Glutamatergic neuron (in vitro differentiated cells): ENCODE results near the gene ARL15. TPM values are rescaled to one million over a fixed set of nuclear protein-coding genes. Genes with fewer than 3 reads are reported as not detected.
A peak's percentile ranks its signal among the peaks of the same experiment; 100 is the strongest.

Source experiments
- DNase-seq: peaks from one replicate; pipeline ENCODE4 v3.0.0; 2022
- H3K27ac Mint-ChIP-seq: one replicate; pipeline ENCODE4 v1.8.0; 2020; ENCODE audit warnings: mild to moderate bottlenecking, mixed read lengths, inconsistent platforms; ENCODE audit not compliant: unreplicated experiment
- H3K27me3 Mint-ChIP-seq: one replicate; pipeline ENCODE4 v1.8.0; 2020; ENCODE audit warnings: mild to moderate bottlenecking, moderate library complexity, mixed read lengths, inconsistent platforms; ENCODE audit not compliant: unreplicated experiment
- H3K36me3 Mint-ChIP-seq: one replicate; pipeline ENCODE4 v1.8.0; 2020; ENCODE audit warnings: mild to moderate bottlenecking, mixed read lengths, inconsistent platforms; ENCODE audit not compliant: unreplicated experiment
- H3K4me1 Mint-ChIP-seq: one replicate; pipeline ENCODE4 v1.8.0; 2020; ENCODE audit warnings: mild to moderate bottlenecking, low read depth, mixed read lengths, inconsistent platforms; ENCODE audit not compliant: unreplicated experiment
- H3K4me3 Mint-ChIP-seq: one replicate; pipeline ENCODE4 v1.8.0; 2020; ENCODE audit warnings: mild to moderate bottlenecking, mixed read lengths, inconsistent platforms; ENCODE audit not compliant: unreplicated experiment
- H3K9me3 Mint-ChIP-seq: one replicate; pipeline ENCODE4 v1.8.0; 2020; ENCODE audit warnings: mild to moderate bottlenecking, moderate library complexity, mixed read lengths, inconsistent platforms; ENCODE audit not compliant: unreplicated experiment
- total RNA-seq: library from RNA; stranded (reverse); fragmentation: NEBNext Ultra II Directional; extraction: Animal tissue kit (Norgen Biotek cat#: 25700); gene quantifications from one replicate; pipeline ENCODE4 v1.2.1, GENCODE V29; 2021; ENCODE audit not compliant: unreplicated experiment
- TF ChIP-seq, protein P1 (sequence below): fragments of 200-600 bp; sonication (generic); IDR thresholded peaks from one replicate; pipeline ENCODE4 v1.5.0; 2021; ENCODE audit not compliant: partially characterized antibody, unreplicated experiment

Gene ARL15
- total RNA-seq, 1 donor from 2014 or later: 37.4 TPM

DNA sequence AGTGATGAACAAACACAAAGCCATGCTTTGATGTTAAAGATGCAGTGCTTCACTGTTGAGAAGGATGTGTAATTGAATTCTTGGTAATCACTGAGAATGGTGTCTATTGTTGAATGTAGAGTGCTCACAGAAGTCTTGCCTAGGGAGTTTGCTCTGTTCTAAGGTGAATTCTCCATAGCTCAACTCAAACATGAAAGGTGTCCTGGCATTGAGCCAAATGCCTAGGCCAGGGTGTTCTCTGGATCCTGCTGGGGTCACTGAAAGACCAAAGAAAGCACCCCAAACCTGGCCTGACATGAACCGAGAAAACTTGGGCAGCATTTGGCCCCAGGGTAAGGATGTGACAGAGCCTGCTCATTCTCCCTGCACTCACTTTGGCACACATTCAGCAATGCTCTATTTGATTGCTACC is 217.3 kb downstream of the ARL15 start:
- Mint-ChIP-seq H3K27me3 (no peaks in the 10 kb centered on the region), H3K27ac (no peak overlapping the region), H3K9me3 (peaks cover 3% of the 10 kb centered on the region), H3K4me3 (no peak overlapping the region), H3K4me1 (peaks cover 18% of the 10 kb centered on the region), H3K36me3 (no peaks in the 10 kb centered on the region)
- no peak for DNase-seq
- TF ChIP-seq, protein P1, sequence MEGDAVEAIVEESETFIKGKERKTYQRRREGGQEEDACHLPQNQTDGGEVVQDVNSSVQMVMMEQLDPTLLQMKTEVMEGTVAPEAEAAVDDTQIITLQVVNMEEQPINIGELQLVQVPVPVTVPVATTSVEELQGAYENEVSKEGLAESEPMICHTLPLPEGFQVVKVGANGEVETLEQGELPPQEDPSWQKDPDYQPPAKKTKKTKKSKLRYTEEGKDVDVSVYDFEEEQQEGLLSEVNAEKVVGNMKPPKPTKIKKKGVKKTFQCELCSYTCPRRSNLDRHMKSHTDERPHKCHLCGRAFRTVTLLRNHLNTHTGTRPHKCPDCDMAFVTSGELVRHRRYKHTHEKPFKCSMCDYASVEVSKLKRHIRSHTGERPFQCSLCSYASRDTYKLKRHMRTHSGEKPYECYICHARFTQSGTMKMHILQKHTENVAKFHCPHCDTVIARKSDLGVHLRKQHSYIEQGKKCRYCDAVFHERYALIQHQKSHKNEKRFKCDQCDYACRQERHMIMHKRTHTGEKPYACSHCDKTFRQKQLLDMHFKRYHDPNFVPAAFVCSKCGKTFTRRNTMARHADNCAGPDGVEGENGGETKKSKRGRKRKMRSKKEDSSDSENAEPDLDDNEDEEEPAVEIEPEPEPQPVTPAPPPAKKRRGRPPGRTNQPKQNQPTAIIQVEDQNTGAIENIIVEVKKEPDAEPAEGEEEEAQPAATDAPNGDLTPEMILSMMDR: no peak

DNA sequence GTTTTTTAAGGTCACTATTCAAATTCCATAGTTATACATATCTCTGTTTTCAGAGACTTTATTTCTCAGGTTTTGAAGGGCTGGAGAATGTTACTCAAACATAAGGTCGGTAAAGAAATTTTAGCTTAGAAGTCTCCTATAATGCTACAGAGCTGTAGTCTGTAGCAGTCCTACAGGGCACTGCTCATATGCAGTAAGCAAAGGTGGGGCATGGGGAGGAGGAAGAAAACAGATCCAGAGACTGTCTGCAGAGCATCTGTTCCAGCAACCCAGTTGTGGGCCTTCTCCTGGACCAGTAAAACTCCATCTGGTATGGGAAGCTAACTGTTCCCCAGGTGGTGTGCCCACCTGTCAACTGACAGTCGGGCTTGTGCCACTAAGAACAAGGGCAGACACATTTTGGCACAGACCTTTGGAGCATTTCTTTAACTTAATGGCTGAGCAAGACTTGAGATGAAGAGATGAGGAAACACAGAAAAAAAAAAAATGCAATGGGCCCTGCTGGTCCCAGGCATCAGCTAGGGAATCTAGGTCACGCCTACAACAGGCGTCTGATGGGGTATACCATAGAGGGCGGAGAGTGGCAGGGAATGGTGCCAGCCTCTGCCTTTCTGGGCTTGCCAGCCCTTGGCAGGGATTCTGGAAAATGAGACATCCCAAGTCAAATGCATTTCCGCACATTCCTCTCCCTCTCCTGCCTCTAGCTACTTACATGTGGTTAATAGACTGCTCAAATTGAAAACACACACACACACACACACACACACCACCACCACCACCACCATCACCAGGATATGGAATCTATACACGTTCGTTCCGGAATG is 218.9 kb downstream of the ARL15 start:
- no peak for DNase-seq
- peaks cover 15% of the 10 kb centered on the region for H3K4me1 Mint-ChIP-seq
- H3K4me3 Mint-ChIP-seq: peak overlapping the region; percentile 25
- no peaks in the 10 kb centered on the region for H3K36me3 Mint-ChIP-seq
- peaks cover 3% of the 10 kb centered on the region for H3K9me3 Mint-ChIP-seq
- peak overlapping the region; percentile 73 for H3K27ac Mint-ChIP-seq
- no peaks in the 10 kb centered on the region for H3K27me3 Mint-ChIP-seq
- TF ChIP-seq, protein P1: no peak

DNA sequence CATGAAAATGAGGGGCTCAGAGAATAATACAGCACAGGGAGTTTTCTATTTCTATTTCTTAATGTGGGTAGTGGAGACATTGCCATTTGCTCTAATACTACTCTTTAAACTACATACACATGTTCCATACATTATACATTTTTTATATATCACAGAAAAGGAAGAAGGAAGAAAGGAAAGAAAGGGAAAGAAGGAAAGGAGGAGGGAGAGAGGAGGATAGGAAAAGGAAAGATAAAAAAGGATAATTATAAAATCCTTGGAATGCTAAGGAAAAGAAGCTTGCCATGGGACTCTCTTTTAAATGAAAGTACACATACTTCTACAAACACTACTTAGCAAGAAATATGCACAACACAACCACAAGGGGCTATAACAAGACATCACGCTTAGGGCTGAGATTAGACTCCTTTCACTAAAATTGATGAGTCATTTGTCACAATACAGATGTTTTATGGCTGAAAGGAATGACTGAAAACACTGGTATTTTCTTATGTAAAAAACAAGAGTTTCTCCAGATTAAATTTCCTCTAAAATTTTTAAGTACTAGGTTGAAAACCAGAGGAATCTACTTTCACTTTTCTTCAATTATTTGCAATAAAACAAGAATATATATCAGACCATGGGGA is 219.8 kb downstream of the ARL15 start:
- Mint-ChIP-seq H3K36me3 (no peaks in the 10 kb centered on the region), H3K9me3 (peaks cover 3% of the 10 kb centered on the region), H3K27ac (no peak overlapping the region), H3K4me1 (peaks cover 15% of the 10 kb centered on the region), H3K27me3 (no peaks in the 10 kb centered on the region), H3K4me3 (no peak overlapping the region)
- no peak for DNase-seq
- TF ChIP-seq, protein P1: peak; percentile 28

DNA sequence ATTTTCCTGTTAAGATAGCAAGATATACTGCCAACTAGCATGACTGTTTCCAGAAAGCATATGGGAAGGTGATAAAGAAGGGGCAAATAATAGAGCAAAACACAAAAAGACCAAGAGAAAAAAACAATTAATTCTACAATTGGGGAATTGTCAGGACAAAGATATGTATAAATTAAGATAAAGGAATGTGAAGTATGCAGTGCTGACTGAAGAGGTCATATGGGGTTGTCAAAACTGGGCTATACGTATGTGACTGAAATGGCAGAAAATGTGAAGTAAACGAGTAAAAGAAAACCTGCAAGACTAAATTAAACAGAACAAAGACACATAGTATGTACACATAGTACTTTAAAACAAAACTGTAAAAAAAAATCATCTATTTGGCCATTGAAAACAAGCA is 222.3 kb downstream of the ARL15 start:
- DNase-seq: no peak
- TF ChIP-seq, protein P1: no peak
- Mint-ChIP-seq H3K4me3 (no peak overlapping the region), H3K4me1 (peaks cover 12% of the 10 kb centered on the region), H3K9me3 (peaks cover 3% of the 10 kb centered on the region), H3K27ac (no peak overlapping the region), H3K27me3 (no peaks in the 10 kb centered on the region), H3K36me3 (no peaks in the 10 kb centered on the region)

DNA sequence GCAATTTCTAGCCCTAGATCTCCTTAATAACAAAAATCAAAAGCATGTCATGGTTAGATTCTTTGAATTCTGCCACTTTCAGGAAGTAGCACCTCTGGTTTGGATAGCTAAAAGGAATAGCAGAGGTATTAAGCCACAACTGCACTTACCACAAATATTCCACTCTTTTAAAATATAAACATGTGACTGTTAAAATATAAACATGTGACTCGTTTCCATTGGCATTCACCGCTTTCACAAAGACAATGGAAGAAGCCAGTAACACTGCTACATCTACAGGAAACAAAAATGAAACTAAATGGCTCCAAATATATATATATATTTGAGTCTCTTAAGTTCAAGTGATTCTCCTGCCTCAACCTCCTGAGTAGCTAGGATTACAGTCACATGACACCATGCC is 222.9 kb downstream of the ARL15 start:
- H3K4me1 Mint-ChIP-seq: peaks cover 9% of the 10 kb centered on the region
- no peaks in the 10 kb centered on the region for H3K36me3 Mint-ChIP-seq
- no peak overlapping the region for H3K4me3 Mint-ChIP-seq
- DNase-seq: no peak
- TF ChIP-seq, protein P1: no peak
- H3K27me3 Mint-ChIP-seq: no peaks in the 10 kb centered on the region
- peaks cover 3% of the 10 kb centered on the region for H3K9me3 Mint-ChIP-seq
- no peak overlapping the region for H3K27ac Mint-ChIP-seq
